ENCODE results near the gene FAT2.

Gene FAT2

GRCh38 chr5:151591144-151591819 is at the start of gene FAT2:
FAT2 (minus strand) TSS chr5:151591331; CDS start chr5:151568931, 22,400 bp downstream.
- DNase-seq, result no peak

GRCh38 chr5:151638619-151639018 is 47.5 kb upstream of the FAT2 start:
- DNase-seq, result no peak

- no peak for DNase-seq
These were observed 46.5 kb upstream of the FAT2 start for GRCh38 chr5:151637676-151638075.

- no peak for DNase-seq
These were observed 42.8 kb upstream of the FAT2 start for GRCh38 chr5:151633892-151634291.

GRCh38 chr5:151632941-151633340 is 41.8 kb upstream of the FAT2 start:
- DNase-seq, result no peak

GRCh38 chr5:151632524-151632923 is 41.4 kb upstream of the FAT2 start:
- DNase-seq, result no peak

- DNase-seq, result no peak
These were observed 40.8 kb upstream of the FAT2 start for GRCh38 chr5:151631941-151632340.

GRCh38 chr5:151630088-151630487 is 39.0 kb upstream of the FAT2 start:
- no peak for DNase-seq

GRCh38 chr5:151628112-151628823 is 37.1 kb upstream of the FAT2 start:
- no peak for DNase-seq

GRCh38 chr5:151627650-151628049 is 36.5 kb upstream of the FAT2 start:
- DNase-seq, result no peak

- no peak for DNase-seq
These were observed 34.2 kb upstream of the FAT2 start for GRCh38 chr5:151625285-151625684.

GRCh38 chr5:151624476-151624875 is 33.3 kb upstream of the FAT2 start:
- DNase-seq, result no peak

- DNase-seq, result no peak
These were observed 31.4 kb upstream of the FAT2 start for GRCh38 chr5:151622367-151623088.

- DNase-seq, result no peak
These were observed 29.3 kb upstream of the FAT2 start for GRCh38 chr5:151620461-151620840.

GRCh38 chr5:151619812-151620460 is 28.8 kb upstream of the FAT2 start:
- DNase-seq, result no peak

GRCh38 chr5:151618907-151619306 is 27.8 kb upstream of the FAT2 start:
- DNase-seq, result no peak

- no peak for DNase-seq
These were observed 26.9 kb upstream of the FAT2 start for GRCh38 chr5:151617841-151618710.

- no peak for DNase-seq
These were observed 26.3 kb upstream of the FAT2 start for GRCh38 chr5:151617383-151617840.

- DNase-seq, result no peak
These were observed 24.3 kb upstream of the FAT2 start for GRCh38 chr5:151615431-151615830.

GRCh38 chr5:151614565-151614964 is 23.4 kb upstream of the FAT2 start:
- DNase-seq, result no peak

GRCh38 chr5:151612689-151613427 is 21.7 kb upstream of the FAT2 start:
- DNase-seq, result no peak
